ENCODE results near the gene CLSTN2. TPM values are rescaled to one million over a fixed set of nuclear protein-coding genes. Genes with fewer than 3 reads are reported as not detected.
A peak's percentile ranks its signal among the peaks of the same experiment; 100 is the strongest.

Gene CLSTN2
- total and polyA plus RNA-seq, 2 experiments from 2014 or later, result 23.0 to 27.0 TPM

DNA sequence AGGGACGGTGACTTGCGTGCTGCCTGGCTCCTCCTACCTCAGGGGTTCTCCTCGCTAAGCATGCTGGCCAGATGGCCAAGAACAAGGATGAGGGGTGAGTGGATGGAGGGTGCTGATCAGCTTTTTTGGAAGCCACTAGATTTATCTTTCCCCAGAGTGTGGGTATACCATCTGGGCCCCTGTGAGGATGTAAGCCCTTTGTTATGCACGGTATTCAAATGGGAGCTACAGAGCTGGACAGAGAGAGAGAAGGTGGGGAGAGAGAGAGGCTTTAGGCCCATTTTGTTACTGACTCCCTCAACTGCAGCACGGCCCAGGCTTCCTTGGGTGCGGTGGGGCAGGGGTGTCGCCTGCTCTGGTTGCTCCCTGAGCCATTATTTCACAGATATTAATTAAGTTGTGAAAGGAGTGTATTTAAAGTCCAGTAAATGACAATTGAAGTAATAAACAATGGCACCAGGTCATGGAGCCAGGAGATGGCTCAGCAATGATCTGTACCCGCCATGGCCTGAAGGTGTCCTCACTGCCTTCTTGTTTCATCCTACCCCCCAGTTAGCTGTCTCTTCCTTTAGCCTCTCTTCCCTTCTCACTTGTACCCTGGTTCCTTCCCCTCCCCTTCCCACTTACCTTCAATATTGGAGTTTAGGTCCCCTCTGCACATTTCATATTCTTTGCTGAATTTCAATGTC is 158.0 kb downstream of the CLSTN2 start:
- no peak for DNase-seq (ENCODE audit: low spot score)
- no peaks in the 10 kb centered on the region for H3K4me1 ChIP-seq (ENCODE audit: insufficient read depth)
- no peaks in the 10 kb centered on the region for H3K79me2 ChIP-seq
- TF ChIP-seq EZH2 (IDR thresholded peaks at IDR 0.05; ENCODE audit: borderline replicate concordance) (no peak), EZH2phosphoT487 (IDR thresholded peaks at IDR 0.05; ENCODE audit: low read depth, severe bottlenecking, unreplicated experiment) (no peak)
- TF ChIP-seq, protein P1, sequence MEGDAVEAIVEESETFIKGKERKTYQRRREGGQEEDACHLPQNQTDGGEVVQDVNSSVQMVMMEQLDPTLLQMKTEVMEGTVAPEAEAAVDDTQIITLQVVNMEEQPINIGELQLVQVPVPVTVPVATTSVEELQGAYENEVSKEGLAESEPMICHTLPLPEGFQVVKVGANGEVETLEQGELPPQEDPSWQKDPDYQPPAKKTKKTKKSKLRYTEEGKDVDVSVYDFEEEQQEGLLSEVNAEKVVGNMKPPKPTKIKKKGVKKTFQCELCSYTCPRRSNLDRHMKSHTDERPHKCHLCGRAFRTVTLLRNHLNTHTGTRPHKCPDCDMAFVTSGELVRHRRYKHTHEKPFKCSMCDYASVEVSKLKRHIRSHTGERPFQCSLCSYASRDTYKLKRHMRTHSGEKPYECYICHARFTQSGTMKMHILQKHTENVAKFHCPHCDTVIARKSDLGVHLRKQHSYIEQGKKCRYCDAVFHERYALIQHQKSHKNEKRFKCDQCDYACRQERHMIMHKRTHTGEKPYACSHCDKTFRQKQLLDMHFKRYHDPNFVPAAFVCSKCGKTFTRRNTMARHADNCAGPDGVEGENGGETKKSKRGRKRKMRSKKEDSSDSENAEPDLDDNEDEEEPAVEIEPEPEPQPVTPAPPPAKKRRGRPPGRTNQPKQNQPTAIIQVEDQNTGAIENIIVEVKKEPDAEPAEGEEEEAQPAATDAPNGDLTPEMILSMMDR (IDR thresholded peaks at IDR 0.05; ENCODE audit: poor library complexity), result no peak
- no peak overlapping the region for H2AFZ ChIP-seq
- WGBS (ENCODE audit: low lambda C conversion rate, missing lambda C conversion rate), result 80% methylated on average over 8 of the region's 8 CpGs
- no peak overlapping the region for H3K27ac ChIP-seq
- peaks cover 4% of the 10 kb centered on the region for H3K27me3 ChIP-seq
- H3K36me3 ChIP-seq (replicated peaks; ENCODE audit: insufficient read depth, low read depth), result no peaks in the 10 kb centered on the region
- H4K20me1 ChIP-seq (ENCODE audit: insufficient read depth, poor library complexity, severe bottlenecking), result no peaks in the 10 kb centered on the region
- no peaks in the 10 kb centered on the region for H3K9me2 ChIP-seq (replicated peaks; ENCODE audit: insufficient read depth)
- no peaks in the 10 kb centered on the region for H3K9me3 ChIP-seq (ENCODE audit: low read depth)
- H3K4me2 ChIP-seq, result no peak overlapping the region
- no peak overlapping the region for H3K4me3 ChIP-seq

DNA sequence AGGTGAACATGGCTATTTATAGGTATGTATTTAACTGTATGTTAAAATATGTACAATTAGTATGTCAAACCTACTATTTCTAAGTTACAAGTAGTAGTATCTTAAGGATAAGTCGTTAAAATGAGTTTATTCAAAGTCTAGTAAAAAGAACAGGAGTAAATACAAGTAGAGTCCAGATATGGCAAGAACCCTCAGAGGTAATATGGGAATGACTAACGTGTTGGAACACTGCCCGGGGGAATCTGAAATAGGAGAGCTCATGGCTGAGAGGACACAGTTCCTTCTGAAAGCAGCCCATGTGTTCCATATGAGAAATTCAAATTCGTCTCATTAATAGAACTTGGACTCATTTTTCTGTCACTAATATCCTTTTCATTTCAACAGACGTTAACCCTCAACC is 158.8 kb downstream of the CLSTN2 start:
- Histone ChIP-seq H3K36me3 (replicated peaks; ENCODE audit: insufficient read depth, low read depth) (no peaks in the 10 kb centered on the region), H3K9me3 (ENCODE audit: low read depth) (no peaks in the 10 kb centered on the region), H3K4me2 (no peak overlapping the region), H3K4me3 (no peak overlapping the region), H3K9me2 (replicated peaks; ENCODE audit: insufficient read depth) (no peaks in the 10 kb centered on the region), H2AFZ (no peak overlapping the region), H4K20me1 (ENCODE audit: insufficient read depth, poor library complexity, severe bottlenecking) (no peaks in the 10 kb centered on the region), H3K27me3 (peaks cover 4% of the 10 kb centered on the region), H3K27ac (no peak overlapping the region), H3K4me1 (ENCODE audit: insufficient read depth) (no peaks in the 10 kb centered on the region), H3K79me2 (no peaks in the 10 kb centered on the region)
- TF ChIP-seq EZH2 (IDR thresholded peaks at IDR 0.05; ENCODE audit: borderline replicate concordance) (no peak), EZH2phosphoT487 (IDR thresholded peaks at IDR 0.05; ENCODE audit: low read depth, severe bottlenecking, unreplicated experiment) (no peak)
- TF ChIP-seq, protein P1 (IDR thresholded peaks at IDR 0.05; ENCODE audit: poor library complexity), result no peak
- peak; percentile 62 for DNase-seq (ENCODE audit: low spot score)
- 44% methylated on average over 5 of the region's 5 CpGs for WGBS (ENCODE audit: low lambda C conversion rate, missing lambda C conversion rate)

DNA sequence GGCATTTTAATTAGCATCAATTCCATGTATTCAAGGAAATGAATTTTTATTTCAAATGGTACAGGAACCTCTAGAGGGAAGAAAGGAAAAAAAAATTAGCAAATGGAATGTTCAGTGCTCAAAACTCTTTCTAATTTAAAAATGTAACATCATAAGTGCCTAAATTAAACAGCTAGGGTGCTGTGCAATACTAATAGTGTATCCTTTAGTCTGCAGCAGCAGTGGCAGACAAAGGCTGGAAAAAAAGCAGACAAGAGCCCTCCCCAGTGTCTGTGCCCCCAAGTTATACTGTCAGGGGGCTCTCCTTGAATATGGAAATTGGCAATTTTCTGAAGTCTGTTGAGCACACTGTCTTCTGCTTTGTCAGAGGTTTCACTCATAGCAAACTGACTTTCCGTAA is 159.5 kb downstream of the CLSTN2 start:
- no peaks in the 10 kb centered on the region for H3K9me3 ChIP-seq (ENCODE audit: low read depth)
- H3K4me3 ChIP-seq, result no peak overlapping the region
- no peaks in the 10 kb centered on the region for H3K9me2 ChIP-seq (replicated peaks; ENCODE audit: insufficient read depth)
- no peaks in the 10 kb centered on the region for H3K4me1 ChIP-seq (ENCODE audit: insufficient read depth)
- no peaks in the 10 kb centered on the region for H3K36me3 ChIP-seq (replicated peaks; ENCODE audit: insufficient read depth, low read depth)
- H2AFZ ChIP-seq, result no peak overlapping the region
- peaks cover 4% of the 10 kb centered on the region for H3K27me3 ChIP-seq
- no peaks in the 10 kb centered on the region for H3K79me2 ChIP-seq
- WGBS (ENCODE audit: low lambda C conversion rate, missing lambda C conversion rate), result 100% methylated on average over 1 of the region's 1 CpG
- H3K27ac ChIP-seq, result no peak overlapping the region
- TF ChIP-seq, protein P1 (IDR thresholded peaks at IDR 0.05; ENCODE audit: poor library complexity), result no peak
- TF ChIP-seq EZH2phosphoT487 (IDR thresholded peaks at IDR 0.05; ENCODE audit: low read depth, severe bottlenecking, unreplicated experiment) (no peak), EZH2 (IDR thresholded peaks at IDR 0.05; ENCODE audit: borderline replicate concordance) (no peak)
- DNase-seq (ENCODE audit: low spot score), result no peak
- H3K4me2 ChIP-seq, result no peak overlapping the region
- no peaks in the 10 kb centered on the region for H4K20me1 ChIP-seq (ENCODE audit: insufficient read depth, poor library complexity, severe bottlenecking)

Data from hepatocyte (in vitro differentiated cells).